Measurements from ENCODE around the gene COL12A1. TPM values are rescaled to one million over a fixed set of nuclear protein-coding genes. Genes with fewer than 3 reads are reported as not detected.

COL12A1 gene
- total and polyA plus RNA-seq, 2 of the 13 experiments (the other 11 are each of a cell fraction or from before 2014, with no cell fraction given): 0.02 TPM; not detected in 1

GRCh38 chr6:75089921-75090320 lies 115.9 kb downstream of the COL12A1 start (continued):
- TF ChIP-seq KMT2B (CRISPR knock-in tag; IDR thresholded peaks at IDR 0.05): no peak
- TF ChIP-seq ZNF781 (CRISPR knock-in tag; IDR thresholded peaks at IDR 0.05; ENCODE audit: borderline replicate concordance, not compliant biosample characterization): no peak
- TF ChIP-seq MXD3 (CRISPR knock-in tag; IDR thresholded peaks at IDR 0.05): no peak

- FAIRE-seq (no peak), ATAC-seq (no peak), DNase-seq (ENCODE audit: low spot score) (no peak)
- Histone ChIP-seq H3K9me3 (ENCODE audit: low read length) (no peaks in the 10 kb centered on the region), H3K4me2 (ENCODE audit: low read depth, low read length) (no peak overlapping the region), H3K27ac (ENCODE audit: extremely low read length, insufficient read depth, low read length) (no peak overlapping the region), H4K20me1 (ENCODE audit: insufficient read depth, low read length) (no peaks in the 10 kb centered on the region), H2AFZ (ENCODE audit: low read length) (no peak overlapping the region), H3K36me3 (replicated peaks in 1 of 2; ENCODE audit: control insufficient read depth in 1 of 2, insufficient read depth in 2 of 2, low read length in 2 of 2) (no peaks in the 10 kb centered on the region), H3K9ac (ENCODE audit: insufficient read depth, low read depth, low read length) (no peak overlapping the region), H3K4me1 (ENCODE audit: insufficient read depth, low read length) (peaks cover 11% of the 10 kb centered on the region; the same call in 1 of the 2 replicates), H3K4me3 (replicated peaks in 1 of 3; ENCODE audit: insufficient read depth in 1 of 3, low read depth in 2 of 3, low read length in 3 of 3) (no peak overlapping the region), H3K79me2 (ENCODE audit: insufficient read depth, low read length) (no peaks in the 10 kb centered on the region), H3K27me3 (ENCODE audit: control insufficient read depth in 1 of 2, insufficient read depth in 2 of 2, low read length in 2 of 2) (peaks cover 1 to 5% of the 10 kb centered on the region in 2 experiments; a peak in 3 of 5 replicates)
- intact Hi-C loops (cut with micrococcal nuclease; ENCODE audit: unreplicated experiment) (no loop called here), in situ Hi-C loops (cut with HindIII; ENCODE audit: extremely low pct_ligation_motif_present, low pct_unique_long_range_greater_than_20kb) (no loop called here)
- POLR2A ChIA-PET: no interaction called here
- CTCF ChIA-PET (ENCODE audit: low intra/inter-chr PET ratio, low total read pairs): no interaction called here
- 81% methylated on average over 2 of the region's 2 CpGs for WGBS (ENCODE audit: low lambda C conversion rate)
- no TSS peak for BruUV-seq (replicated peaks)
- no peak for TF ChIP-seq ZNF234 (CRISPR knock-in tag; conservative IDR thresholded peaks at IDR 0.05)
- TF ChIP-seq PHF5A (CRISPR knock-in tag; IDR thresholded peaks at IDR 0.05; ENCODE audit: low read depth, unreplicated experiment): no peak
- no peak for TF ChIP-seq SMARCE1 (IDR thresholded peaks at IDR 0.05; ENCODE audit: borderline replicate concordance)
- no peak for TF ChIP-seq ZNF724P (CRISPR knock-in tag; IDR thresholded peaks at IDR 0.05; ENCODE audit: borderline replicate concordance)
- no peak for TF ChIP-seq PHF20 (CRISPR knock-in tag; IDR thresholded peaks at IDR 0.05)
- TF ChIP-seq STAT6 (CRISPR knock-in tag; IDR thresholded peaks at IDR 0.05; ENCODE audit: borderline replicate concordance): no peak
- TF ChIP-seq CEBPZ (IDR thresholded peaks at IDR 0.05; ENCODE audit: low read length): no peak
- no peak for TF ChIP-seq SP140L (CRISPR knock-in tag; IDR thresholded peaks at IDR 0.05; ENCODE audit: borderline replicate concordance)
- TF ChIP-seq ZNF746 (CRISPR knock-in tag; IDR thresholded peaks at IDR 0.05): no peak
- no peak for TF ChIP-seq FOXP1 (IDR thresholded peaks at IDR 0.05)
- no peak for TF ChIP-seq FOXP1 (CRISPR knock-in tag; IDR thresholded peaks at IDR 0.05)
- TF ChIP-seq MLLT10 (CRISPR knock-in tag; IDR thresholded peaks at IDR 0.05): no peak
- TF ChIP-seq ZFP36L1 (CRISPR knock-in tag; IDR thresholded peaks at IDR 0.05): no peak
These were observed 116.5 kb downstream of the COL12A1 start for GRCh38 chr6:75089151-75089897.
